PC-3 (cell line): ENCODE measurements around the gene BPHL. TPM values are rescaled to one million over a fixed set of nuclear protein-coding genes. Genes with fewer than 3 reads are reported as not detected.
"Not testable (repeated sequence)": the region's sequence is repeated elsewhere in the genome, so short reads cannot be mapped to it uniquely, and the experiment has no call there.

Experiments used
- ATAC-seq: fragments of 200-7000 bp; cut with Tn5 transposase; 2 replicates; pipeline ENCODE4 v1.9.1; 2020; ENCODE audit warnings: mild to moderate bottlenecking, moderate library complexity
- BruUV-seq: library from RNA; stranded (reverse); fragments of 400-500 nt; replicated peaks from 2 replicates; lab custom pipeline; 2021; lab: Mats Ljungman, UMichigan
- CTCF ChIA-PET: fragments of 300-600 bp; sonication (Branson Sonifier 250); formaldehyde crosslinking; loops from one replicate; lab custom pipeline; 2022; ENCODE audit warnings: antibody characterized with exemption; lab: Charles Lee
- POLR2A ChIA-PET: fragments of 300-600 bp; sonication (Branson Sonifier 250); formaldehyde crosslinking; loops from one replicate; lab custom pipeline; 2022; ENCODE audit warnings: antibody characterized with exemption; ENCODE audit not compliant: unreplicated experiment; lab: Charles Lee
- DNase-seq: peaks from one replicate; pipeline ENCODE4 v3.0.0-alpha.2; 2015
- H2AFZ ChIP-seq: fragments of 300-600 bp; sonication (generic); 2 replicates; pipeline ENCODE4 v1.6.0; 2016; ENCODE audit warnings: antibody characterized with exemption, low read length
- H3F3A ChIP-seq: fragments of 300-600 bp; sonication (generic); one replicate; pipeline ENCODE4 v1.6.0; 2017; ENCODE audit warnings: antibody characterized with exemption, low read length, control low read depth, mild to moderate bottlenecking; ENCODE audit not compliant: unreplicated experiment
- H3K27ac ChIP-seq: fragments of 300-600 bp; sonication (generic); 2 replicates; pipeline ENCODE4 v1.5.1; 2016; ENCODE audit warnings: mild to moderate bottlenecking, low read length
- H3K27me3 ChIP-seq: fragments of 300-600 bp; sonication (generic); 2 replicates; pipeline ENCODE4 v1.6.1; 2016; ENCODE audit warnings: low read length, mixed read lengths
- H3K36me3 ChIP-seq: fragments of 300-600 bp; sonication (generic); 2 replicates; pipeline ENCODE4 v1.6.1; 2016; ENCODE audit warnings: low read depth, mixed run types, low read length, mixed read lengths
- H3K4me1 ChIP-seq: fragments of 300-600 bp; sonication (generic); 2 replicates; pipeline ENCODE4 v1.5.1; 2016; ENCODE audit warnings: low read length; ENCODE audit not compliant: insufficient read depth
- H3K4me2 ChIP-seq: fragments of 300-600 bp; sonication (generic); 2 replicates; pipeline ENCODE4 v1.6.0; 2016; ENCODE audit warnings: low read length
- H3K4me3 ChIP-seq: fragments of 300-600 bp; sonication (generic); 2 replicates; pipeline ENCODE4 v1.5.1; 2016; ENCODE audit warnings: mild to moderate bottlenecking, low read length, mixed read lengths
- H3K79me2 ChIP-seq: fragments of 300-600 bp; sonication (generic); 2 replicates; pipeline ENCODE4 v1.6.1; 2017; ENCODE audit warnings: low read length, mixed read lengths
- H3K9ac ChIP-seq: fragments of 300-600 bp; sonication (generic); 2 replicates; pipeline ENCODE4 v1.6.0; 2016; ENCODE audit warnings: mild to moderate bottlenecking, low read length
- H3K9me2 ChIP-seq: fragments of 300-600 bp; sonication (generic); replicated peaks from 2 replicates; pipeline ENCODE4 v1.6.1; 2016; ENCODE audit warnings: mixed run types, low read length, mixed read lengths
- H3K9me3 ChIP-seq: fragments of 300-600 bp; sonication (generic); 2 replicates; pipeline ENCODE4 v1.6.1; 2016; ENCODE audit warnings: low read length, mixed read lengths
- H4K20me1 ChIP-seq: fragments of 300-600 bp; sonication (generic); 2 replicates; pipeline ENCODE4 v1.6.1; 2016; ENCODE audit warnings: low read length, mixed read lengths
- CTCF ChIP-seq: fragments of 300-600 bp; sonication (generic); conservative IDR thresholded peaks from 2 replicates; pipeline ENCODE4 v1.5.1; 2017; ENCODE audit warnings: antibody characterized with exemption, low read depth, mild to moderate bottlenecking, low read length
- EZH2 ChIP-seq: fragments of 300-600 bp; sonication (generic); IDR thresholded peaks from one replicate; pipeline ENCODE4 v1.6.1; 2017; ENCODE audit warnings: antibody characterized with exemption, mild to moderate bottlenecking, low read length; ENCODE audit not compliant: unreplicated experiment
- EZH2phosphoT487 ChIP-seq: fragments of 300-600 bp; sonication (generic); IDR thresholded peaks from 2 replicates; pipeline ENCODE4 v1.6.1; 2018; ENCODE audit warnings: mild to moderate bottlenecking, antibody characterized with exemption, low read length, borderline replicate concordance
- intact Hi-C: fragments of 100-400 bp; cut with micrococcal nuclease; formaldehyde crosslinking; loops from 2 replicates; pipeline ENCODE4 v1.9.0; 2023
- total RNA-seq: library from RNA; depleted of rRNA; stranded (reverse); fragments of >200 nt; gene quantifications from 2 replicates; pipeline ENCODE4 v1.2.3, GENCODE V29; 2014

Gene BPHL
- total RNA-seq, 1 experiment from 2014 or later, result 15.8 TPM

GRCh38 chr6:3151691-3152090 is 33.2 kb downstream of the BPHL start:
- no peaks in the 10 kb centered on the region for H3K9me2 ChIP-seq
- no peak overlapping the region for H2AFZ ChIP-seq
- ATAC-seq (no peak), DNase-seq (no peak)
- TF ChIP-seq CTCF, result no peak
- TF ChIP-seq EZH2phosphoT487, result no peak
- no peak for TF ChIP-seq EZH2
- POLR2A ChIA-PET, result no interaction called here
- H3K79me2 ChIP-seq, result peaks cover under 1% of the 10 kb centered on the region; the same call in 1 of the 2 replicates
- H3K9ac ChIP-seq, result no peak overlapping the region
- CTCF ChIA-PET, result no interaction called here
- no peaks in the 10 kb centered on the region for H3K4me1 ChIP-seq
- H3K36me3 ChIP-seq, result peaks cover 19% of the 10 kb centered on the region
- H3K4me3 ChIP-seq, result no peak overlapping the region
- no peaks in the 10 kb centered on the region for H3K27me3 ChIP-seq
- H4K20me1 ChIP-seq, result no peaks in the 10 kb centered on the region
- no peaks in the 10 kb centered on the region for H3F3A ChIP-seq
- H3K4me2 ChIP-seq, result no peak overlapping the region
- intact Hi-C loops, result no loop called here
- BruUV-seq, result no TSS peak
- no peak overlapping the region for H3K27ac ChIP-seq
- H3K9me3 ChIP-seq, result no peaks in the 10 kb centered on the region

GRCh38 chr6:3152689-3153088 is 34.2 kb downstream of the BPHL start:
- no peak for ATAC-seq
- POLR2A ChIA-PET, result no interaction called here
- H2AFZ ChIP-seq, result no peak overlapping the region
- intact Hi-C loops, result no loop called here
- CTCF ChIA-PET, result no interaction called here
- BruUV-seq, result no TSS peak
- no peaks in the 10 kb centered on the region for H3K9me2 ChIP-seq
- no peak for DNase-seq
- TF ChIP-seq CTCF (no peak), EZH2 (no peak), EZH2phosphoT487 (no peak)
- no peaks in the 10 kb centered on the region for H3K27me3 ChIP-seq
- H3K4me3 ChIP-seq, result no peak overlapping the region
- H3K9me3 ChIP-seq, result no peaks in the 10 kb centered on the region
- H4K20me1 ChIP-seq, result no peaks in the 10 kb centered on the region
- no peaks in the 10 kb centered on the region for H3F3A ChIP-seq
- H3K36me3 ChIP-seq, result peaks cover 14% of the 10 kb centered on the region; the same call in 1 of the 2 replicates
- no peak overlapping the region for H3K27ac ChIP-seq
- H3K9ac ChIP-seq, result no peak overlapping the region
- H3K4me1 ChIP-seq, result no peaks in the 10 kb centered on the region
- peaks cover 4% of the 10 kb centered on the region; the same call in 1 of the 2 replicates for H3K79me2 ChIP-seq
- H3K4me2 ChIP-seq, result no peak overlapping the region

- ATAC-seq, CTCF ChIA-PET, POLR2A ChIA-PET: not testable (repeated sequence)
These were observed 36.9 kb downstream of the BPHL start for GRCh38 chr6:3155416-3155815.

GRCh38 chr6:3156184-3157130 is 37.9 kb downstream of the BPHL start:
- H3K4me1 ChIP-seq, H3K27ac ChIP-seq, H3K27me3 ChIP-seq, H3K9me2 ChIP-seq, H4K20me1 ChIP-seq, H3K79me2 ChIP-seq, H3K9me3 ChIP-seq, H3F3A ChIP-seq, H3K36me3 ChIP-seq, DNase-seq: not testable (repeated sequence)
- Histone ChIP-seq H3K4me2 (peak overlapping the region; percentile 97), H3K9ac (peak overlapping the region; percentile 83), H2AFZ (peak overlapping the region; percentile 24), H3K4me3 (peak overlapping the region; percentile 92)
- ATAC-seq, result peak; percentile 35
- BruUV-seq, result TSS peak; percentile 47
- intact Hi-C loops, result loop anchor here (1.0 kb wide), 1 partner anchor 95 kb away; no protein-coding TSS in a partner anchor
- POLR2A ChIA-PET, result interaction anchor here (0.6 to 0.9 kb wide), 3 partner anchors 18 to 1157 kb away, joined by 3 to 7 read pairs (median 3); no protein-coding TSS in a partner anchor
- CTCF ChIA-PET, result interaction anchor here (0.5 to 1.4 kb wide), 7 partner anchors 8 to 184 kb away, joined by 3 to 14 read pairs (median 4); no protein-coding TSS in a partner anchor

More at GRCh38 chr6:3155416-3155815, 36.9 kb downstream of the BPHL start:
- H3F3A ChIP-seq, H3K79me2 ChIP-seq, H2AFZ ChIP-seq, H3K9me2 ChIP-seq, DNase-seq, H3K9ac ChIP-seq, H3K27ac ChIP-seq, H4K20me1 ChIP-seq, H3K27me3 ChIP-seq, H3K9me3 ChIP-seq, BruUV-seq, H3K4me2 ChIP-seq, H3K4me1 ChIP-seq, H3K4me3 ChIP-seq, H3K36me3 ChIP-seq, intact Hi-C loops: not testable (repeated sequence)
